ENCODE data around the gene TMEM201. TPM values are rescaled to one million over a fixed set of nuclear protein-coding genes. Genes with fewer than 3 reads are reported as not detected.

TMEM201 gene
- total RNA-seq, 1 donor from 2014 or later, result 1.9 TPM

GRCh38 chr1:9610548-9610947 is 21.8 kb downstream of the TMEM201 start:
- H3K4me3 Mint-ChIP-seq, result no peak overlapping the region
- H3K36me3 ChIP-seq, result no peaks in the 10 kb centered on the region

DNA sequence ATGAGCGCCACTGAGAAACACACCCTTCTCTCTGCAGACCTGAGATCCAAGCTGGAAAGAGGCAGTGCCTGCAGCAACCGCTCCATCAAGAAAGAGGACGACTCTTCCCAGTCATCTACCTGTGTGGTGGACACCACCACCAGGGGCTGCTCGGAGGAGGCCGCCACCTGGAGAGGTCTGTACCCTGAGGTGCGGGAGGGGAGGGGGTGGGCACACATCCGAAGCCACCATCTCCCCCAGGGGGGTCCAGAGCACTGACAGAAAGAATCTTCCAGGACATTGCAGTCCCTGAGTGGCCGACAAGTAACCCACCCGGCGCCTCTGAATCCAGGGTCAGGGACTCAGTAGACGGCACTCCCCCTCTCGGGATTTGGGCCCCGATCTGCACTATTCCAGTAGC is 23.0 kb downstream of the TMEM201 start:
- no peaks in the 10 kb centered on the region for H3K27me3 ChIP-seq
- H3K4me1 Mint-ChIP-seq, result no peaks in the 10 kb centered on the region
- H3K27ac ChIP-seq, result no peak overlapping the region
- no peak overlapping the region for H3K4me2 ChIP-seq
- H3K9ac ChIP-seq, result no peak overlapping the region
- peaks cover 8% of the 10 kb centered on the region for H3F3A ChIP-seq (ENCODE audit: low read depth)
- no peaks in the 10 kb centered on the region for H3K4me1 ChIP-seq
- H3K79me2 ChIP-seq (ENCODE audit: low read depth), result no peaks in the 10 kb centered on the region
- H3K9me3 Mint-ChIP-seq, result no peaks in the 10 kb centered on the region
- DNase-seq (ENCODE audit: low spot score), result no peak
- H3K4me3 Mint-ChIP-seq, result no peak overlapping the region
- TF ChIP-seq EZH2phosphoT487 (IDR thresholded peaks at IDR 0.05), result no peak
- no peak for TF ChIP-seq CTCF (IDR thresholded peaks at IDR 0.05)
- TF ChIP-seq EZH2 (IDR thresholded peaks at IDR 0.05), result no peak
- H3K36me3 ChIP-seq, result no peaks in the 10 kb centered on the region
- H2AFZ ChIP-seq (replicated peaks), result no peak overlapping the region
- H3K9me3 ChIP-seq (ENCODE audit: low read depth), result no peaks in the 10 kb centered on the region
- no peak overlapping the region for H3K27ac Mint-ChIP-seq
- H4K20me1 ChIP-seq (ENCODE audit: low read depth), result no peaks in the 10 kb centered on the region
- peaks cover 6% of the 10 kb centered on the region for H3K36me3 Mint-ChIP-seq
- H3K27me3 Mint-ChIP-seq (ENCODE audit: insufficient read depth, low read depth), result peaks cover 2% of the 10 kb centered on the region
- no peak overlapping the region for H3K4me3 ChIP-seq

More at GRCh38 chr1:9610548-9610947, 21.8 kb downstream of the TMEM201 start:
- peaks cover 2% of the 10 kb centered on the region for H3K27me3 Mint-ChIP-seq (ENCODE audit: insufficient read depth, low read depth)
- DNase-seq (ENCODE audit: low spot score), result no peak
- Histone ChIP-seq H3K79me2 (ENCODE audit: low read depth) (no peaks in the 10 kb centered on the region), H3F3A (ENCODE audit: low read depth) (peaks cover 7% of the 10 kb centered on the region), H3K9ac (no peak overlapping the region), H3K27ac (no peak overlapping the region), H3K27me3 (no peaks in the 10 kb centered on the region), H3K4me3 (no peak overlapping the region), H3K4me2 (no peak overlapping the region), H4K20me1 (ENCODE audit: low read depth) (peaks cover 6% of the 10 kb centered on the region), H3K4me1 (no peaks in the 10 kb centered on the region), H3K9me3 (ENCODE audit: low read depth) (no peaks in the 10 kb centered on the region), H2AFZ (replicated peaks) (no peak overlapping the region)
- no peak for TF ChIP-seq CTCF (IDR thresholded peaks at IDR 0.05)
- TF ChIP-seq EZH2phosphoT487 (IDR thresholded peaks at IDR 0.05), result no peak
- no peak for TF ChIP-seq EZH2 (IDR thresholded peaks at IDR 0.05)
- no peaks in the 10 kb centered on the region for H3K4me1 Mint-ChIP-seq
- H3K27ac Mint-ChIP-seq, result no peak overlapping the region
- H3K36me3 Mint-ChIP-seq, result peaks cover 6% of the 10 kb centered on the region
- H3K9me3 Mint-ChIP-seq, result no peaks in the 10 kb centered on the region

- Histone ChIP-seq H3K36me3 (no peaks in the 10 kb centered on the region), H3K79me2 (ENCODE audit: low read depth) (no peaks in the 10 kb centered on the region), H3K4me1 (no peaks in the 10 kb centered on the region), H4K20me1 (ENCODE audit: low read depth) (no peaks in the 10 kb centered on the region), H3K27ac (no peak overlapping the region), H3K9me3 (ENCODE audit: low read depth) (no peaks in the 10 kb centered on the region), H3K4me3 (no peak overlapping the region), H3F3A (ENCODE audit: low read depth) (peaks cover 11% of the 10 kb centered on the region), H2AFZ (replicated peaks) (no peak overlapping the region), H3K4me2 (no peak overlapping the region), H3K27me3 (no peaks in the 10 kb centered on the region), H3K9ac (no peak overlapping the region)
- no peak overlapping the region for H3K27ac Mint-ChIP-seq
- no peak for DNase-seq (ENCODE audit: low spot score)
- H3K27me3 Mint-ChIP-seq (ENCODE audit: insufficient read depth, low read depth), result peaks cover 2% of the 10 kb centered on the region
- TF ChIP-seq EZH2 (IDR thresholded peaks at IDR 0.05), result no peak
- no peak for TF ChIP-seq CTCF (IDR thresholded peaks at IDR 0.05)
- no peaks in the 10 kb centered on the region for H3K4me1 Mint-ChIP-seq
- H3K9me3 Mint-ChIP-seq, result no peaks in the 10 kb centered on the region
- H3K4me3 Mint-ChIP-seq, result no peak overlapping the region
- peaks cover 6% of the 10 kb centered on the region for H3K36me3 Mint-ChIP-seq
Measured at GRCh38 chr1:9612162-9612845, 23.6 kb downstream of the TMEM201 start.
